Stomach smooth muscle (tissue), 2 donors: Measurements from ENCODE around the gene DUSP23.

Experiments used
- H3K27ac ChIP-seq: one replicate; pipeline ENCODE4 v1.7.0; 2013; ENCODE audit warnings: mild to moderate bottlenecking, low read length, inconsistent platforms
- H3K27me3 ChIP-seq, 2 donors: one replicate each; pipeline ENCODE4 v1.7.0; 2013; ENCODE audit warnings: low read length in 2 of 2; ENCODE audit not compliant: insufficient read depth in 2 of 2, control insufficient read depth in 1 of 2
- H3K36me3 ChIP-seq, 2 donors: one replicate each; pipeline ENCODE4 v1.7.0; 2013; ENCODE audit warnings: low read length in 2 of 2; ENCODE audit not compliant: control insufficient read depth in 2 of 2, insufficient read depth in 2 of 2
- H3K4me1 ChIP-seq: one replicate; pipeline ENCODE4 v1.7.0; 2013; ENCODE audit warnings: low read length; ENCODE audit not compliant: control insufficient read depth, insufficient read depth
- H3K4me3 ChIP-seq, 2 donors: one replicate each; pipeline ENCODE4 v1.7.0; 2013; ENCODE audit warnings: low read length in 2 of 2
- H3K9ac ChIP-seq, 2 donors: one replicate each; pipeline ENCODE4 v1.7.0; 2013; ENCODE audit warnings: low read length in 2 of 2, mild to moderate bottlenecking in 1 of 2
- H3K9me3 ChIP-seq, 2 donors: one replicate each; pipeline ENCODE4 v1.7.0; 2013; ENCODE audit warnings: low read length in 2 of 2; ENCODE audit not compliant: control insufficient read depth in 2 of 2
- donor health status: healthy.
- donor health status: Pancreatic carcinoma.

Gene DUSP23

DNA sequence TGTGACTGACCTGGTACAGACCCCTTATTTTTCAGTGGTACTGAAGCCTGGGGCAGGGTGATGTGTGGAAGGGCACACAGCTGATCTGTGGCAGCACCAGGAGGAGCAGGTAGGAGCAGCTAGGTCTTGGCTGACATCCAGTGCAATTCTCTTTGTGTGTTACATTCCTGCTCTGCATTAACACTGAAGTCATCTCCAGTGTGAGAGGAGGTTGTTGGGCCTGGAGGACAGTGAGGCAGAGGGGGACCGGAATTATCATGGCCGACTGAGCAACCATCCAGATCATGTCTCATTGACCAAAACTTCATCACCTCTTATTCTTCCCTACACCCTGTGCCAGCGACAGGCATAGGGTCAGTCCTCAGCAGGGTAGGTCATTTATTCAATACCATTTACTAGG, 47.4 kb downstream of the DUSP23 start:
- Histone ChIP-seq H3K27ac (no peak overlapping the region), H3K9ac (no peak overlapping the region), H3K27me3 (peaks cover 0 to 12% of the 10 kb centered on the region in 2 donors), H3K4me1 (peaks cover 6% of the 10 kb centered on the region), H3K36me3 (no peaks in the 10 kb centered on the region), H3K4me3 (no peak overlapping the region), H3K9me3 (no peaks in the 10 kb centered on the region)

DNA sequence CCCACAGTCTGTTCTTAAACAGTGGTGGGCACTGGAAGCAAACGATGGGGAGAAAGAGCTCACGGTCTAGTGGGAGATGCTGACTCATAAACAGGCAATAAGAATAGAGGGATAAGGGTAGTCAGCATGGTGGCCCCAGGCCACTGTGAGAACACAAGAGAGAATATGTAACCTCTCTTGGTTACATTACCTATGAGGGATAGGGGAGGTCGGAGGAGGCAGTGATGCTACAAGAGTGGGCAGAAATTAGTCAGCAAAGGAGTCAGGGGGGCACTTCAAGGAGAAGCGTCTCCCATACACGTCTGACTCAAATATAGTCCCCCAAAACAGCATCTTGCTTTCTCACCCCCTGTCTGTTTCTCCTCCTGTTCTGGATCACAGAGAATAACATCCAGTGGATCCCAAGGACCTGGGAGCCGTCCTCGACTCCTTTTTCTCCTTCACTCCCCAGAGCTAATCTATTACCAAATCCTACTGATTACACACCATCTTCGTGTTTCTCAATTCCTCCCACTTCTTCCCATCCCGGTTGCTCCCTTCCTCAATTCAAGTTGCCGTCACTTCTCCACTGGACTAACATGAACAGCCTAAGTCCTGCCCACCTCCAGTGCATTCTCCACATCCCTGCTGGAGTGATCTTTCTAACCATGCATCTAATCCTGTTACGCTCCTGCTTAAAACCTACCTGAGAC, 48.0 kb downstream of the DUSP23 start:
- Histone ChIP-seq H3K9ac (no peak overlapping the region), H3K4me1 (peaks cover 6% of the 10 kb centered on the region), H3K36me3 (no peaks in the 10 kb centered on the region), H3K27me3 (peaks cover 0 to 6% of the 10 kb centered on the region in 2 donors), H3K4me3 (no peak overlapping the region), H3K9me3 (no peaks in the 10 kb centered on the region), H3K27ac (no peak overlapping the region)

DNA sequence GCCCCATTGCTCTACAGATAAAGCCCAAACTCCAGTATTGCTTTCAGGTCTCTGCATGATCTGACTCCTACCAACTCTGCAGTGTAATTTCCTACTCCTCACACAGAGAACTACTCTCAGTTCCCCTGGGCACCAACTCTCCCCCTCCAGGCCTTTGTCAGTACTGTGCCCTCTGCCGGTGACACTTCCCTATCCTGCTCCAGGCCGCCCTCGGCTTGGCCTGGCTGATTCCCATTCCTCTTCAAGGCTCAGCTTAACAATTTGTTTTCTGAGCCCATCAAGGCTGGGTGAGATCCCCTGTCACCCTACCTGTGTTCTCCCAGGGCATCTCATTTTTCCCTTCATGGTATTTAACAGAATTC, 48.5 kb downstream of the DUSP23 start:
- H3K27me3 ChIP-seq: peaks cover 0 to 6% of the 10 kb centered on the region in 2 donors
- H3K4me1 ChIP-seq: peaks cover 6% of the 10 kb centered on the region
- no peaks in the 10 kb centered on the region for H3K36me3 ChIP-seq
- H3K9me3 ChIP-seq: no peaks in the 10 kb centered on the region
- no peak overlapping the region for H3K27ac ChIP-seq
- no peak overlapping the region for H3K4me3 ChIP-seq
- H3K9ac ChIP-seq: no peak overlapping the region

DNA sequence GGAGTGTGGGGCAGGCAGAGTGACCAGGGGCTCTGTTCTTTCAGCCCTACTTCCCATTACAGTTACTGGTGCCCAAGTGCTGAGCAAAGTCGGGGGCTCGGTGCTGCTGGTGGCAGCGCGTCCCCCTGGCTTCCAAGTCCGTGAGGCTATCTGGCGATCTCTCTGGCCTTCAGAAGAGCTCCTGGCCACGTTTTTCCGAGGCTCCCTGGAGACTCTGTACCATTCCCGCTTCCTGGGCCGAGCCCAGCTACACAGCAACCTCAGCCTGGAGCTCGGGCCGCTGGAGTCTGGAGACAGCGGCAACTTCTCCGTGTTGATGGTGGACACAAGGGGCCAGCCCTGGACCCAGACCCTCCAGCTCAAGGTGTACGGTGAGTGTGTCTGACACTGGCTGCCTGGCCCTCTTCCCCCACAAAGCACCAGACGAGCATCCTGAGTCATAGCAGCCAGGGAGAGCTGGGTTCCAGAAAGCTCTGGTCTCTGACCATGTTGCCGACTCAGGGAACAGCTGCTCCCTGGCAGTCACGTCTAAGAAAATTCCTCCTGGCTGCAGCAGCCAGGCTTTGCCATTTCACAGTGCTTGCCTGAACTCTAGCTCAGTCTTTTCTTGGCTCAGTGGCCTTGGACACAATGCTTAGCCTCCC, 49.2 kb downstream of the DUSP23 start:
- H3K9ac ChIP-seq: no peak overlapping the region
- no peaks in the 10 kb centered on the region for H3K9me3 ChIP-seq
- H3K27ac ChIP-seq: no peak overlapping the region
- peaks cover 0 to 4% of the 10 kb centered on the region in 2 donors for H3K27me3 ChIP-seq
- H3K36me3 ChIP-seq: peaks cover 0 to 2% of the 10 kb centered on the region in 2 donors
- peaks cover 6% of the 10 kb centered on the region for H3K4me1 ChIP-seq
- no peak overlapping the region for H3K4me3 ChIP-seq

DNA sequence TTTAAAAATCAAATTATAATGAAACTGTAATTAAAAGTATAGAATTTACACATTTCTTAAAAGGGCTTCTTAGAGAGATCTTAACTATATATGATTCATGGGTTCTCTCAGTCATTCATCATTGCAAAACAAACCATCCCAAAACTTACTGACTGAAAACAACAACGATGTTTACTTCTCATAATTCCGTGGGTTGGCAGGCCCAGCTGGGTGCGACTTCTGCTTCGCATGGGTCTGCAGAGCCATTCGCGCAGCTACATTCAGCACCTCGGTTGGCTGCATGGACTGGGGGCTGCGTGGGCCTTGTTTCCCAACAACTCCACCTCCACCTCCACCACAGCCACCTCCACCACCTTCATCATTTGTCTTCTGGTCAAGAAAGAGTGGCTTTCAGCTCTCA, 50.0 kb downstream of the DUSP23 start:
- no peak overlapping the region for H3K27ac ChIP-seq
- H3K4me1 ChIP-seq: peaks cover 6% of the 10 kb centered on the region
- H3K9ac ChIP-seq: no peak overlapping the region
- H3K4me3 ChIP-seq: no peak overlapping the region
- peaks cover 0 to 4% of the 10 kb centered on the region in 2 donors for H3K27me3 ChIP-seq
- peaks cover 0 to 2% of the 10 kb centered on the region in 2 donors for H3K36me3 ChIP-seq
- H3K9me3 ChIP-seq: no peaks in the 10 kb centered on the region

DNA sequence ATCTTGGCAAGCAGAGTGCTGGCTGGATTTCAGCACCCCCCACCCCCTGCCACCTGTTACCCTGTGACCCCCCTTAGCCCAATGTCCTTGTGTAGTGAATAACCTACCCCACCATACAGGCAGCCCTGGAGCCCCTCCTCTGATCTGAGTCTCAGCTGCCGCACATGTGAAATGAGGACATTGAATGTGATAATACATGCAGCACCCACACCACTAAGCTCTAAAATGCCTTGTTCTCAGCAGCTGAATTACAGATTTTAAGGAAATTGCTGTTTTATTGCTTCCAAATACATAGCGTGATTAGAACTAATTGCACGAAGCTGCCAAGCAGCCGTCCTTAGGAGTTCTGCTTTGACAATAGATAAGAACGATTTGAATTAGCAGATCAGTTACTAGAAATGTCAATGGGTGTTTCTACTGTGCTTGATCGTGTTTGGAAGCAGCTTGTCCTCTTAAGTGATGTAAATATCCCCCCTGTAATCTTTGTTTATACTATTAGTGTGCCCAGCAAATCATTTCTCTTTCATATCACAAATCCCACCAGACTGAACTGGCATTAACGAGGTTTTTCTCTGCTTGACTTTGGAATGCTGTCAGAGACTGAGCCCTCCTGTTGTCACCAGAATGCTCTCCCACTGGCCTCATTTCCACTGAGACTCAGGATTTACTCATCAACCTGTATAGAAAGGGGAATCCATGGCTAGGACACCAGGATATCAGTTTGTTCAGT, 50.8 kb downstream of the DUSP23 start:
- H3K27ac ChIP-seq: no peak overlapping the region
- no peak overlapping the region for H3K9ac ChIP-seq
- no peaks in the 10 kb centered on the region for H3K9me3 ChIP-seq
- peaks cover 0 to 4% of the 10 kb centered on the region in 2 donors for H3K36me3 ChIP-seq
- no peak overlapping the region for H3K4me3 ChIP-seq
- peaks cover 0 to 4% of the 10 kb centered on the region in 2 donors for H3K27me3 ChIP-seq
- peaks cover 2% of the 10 kb centered on the region for H3K4me1 ChIP-seq
